Retinal pigment epithelial cell (primary cell): Measurements from ENCODE around the gene LRRC28.

Experiments used
- DNase-seq: peaks from one replicate; pipeline ENCODE4 v3.0.0-alpha.2; 2010; ENCODE audit warnings: low read depth
- H3K4me3 ChIP-seq: 2 replicates; pipeline ENCODE4 v1.5.1; 2011; ENCODE audit warnings: mild to moderate bottlenecking, low read length, control low read depth, moderate library complexity
- CTCF ChIP-seq: conservative IDR thresholded peaks from 2 replicates; pipeline ENCODE4 v1.5.1; 2011; ENCODE audit warnings: low read depth, low read length, control low read depth, inconsistent platforms

The LRRC28 gene

DNA sequence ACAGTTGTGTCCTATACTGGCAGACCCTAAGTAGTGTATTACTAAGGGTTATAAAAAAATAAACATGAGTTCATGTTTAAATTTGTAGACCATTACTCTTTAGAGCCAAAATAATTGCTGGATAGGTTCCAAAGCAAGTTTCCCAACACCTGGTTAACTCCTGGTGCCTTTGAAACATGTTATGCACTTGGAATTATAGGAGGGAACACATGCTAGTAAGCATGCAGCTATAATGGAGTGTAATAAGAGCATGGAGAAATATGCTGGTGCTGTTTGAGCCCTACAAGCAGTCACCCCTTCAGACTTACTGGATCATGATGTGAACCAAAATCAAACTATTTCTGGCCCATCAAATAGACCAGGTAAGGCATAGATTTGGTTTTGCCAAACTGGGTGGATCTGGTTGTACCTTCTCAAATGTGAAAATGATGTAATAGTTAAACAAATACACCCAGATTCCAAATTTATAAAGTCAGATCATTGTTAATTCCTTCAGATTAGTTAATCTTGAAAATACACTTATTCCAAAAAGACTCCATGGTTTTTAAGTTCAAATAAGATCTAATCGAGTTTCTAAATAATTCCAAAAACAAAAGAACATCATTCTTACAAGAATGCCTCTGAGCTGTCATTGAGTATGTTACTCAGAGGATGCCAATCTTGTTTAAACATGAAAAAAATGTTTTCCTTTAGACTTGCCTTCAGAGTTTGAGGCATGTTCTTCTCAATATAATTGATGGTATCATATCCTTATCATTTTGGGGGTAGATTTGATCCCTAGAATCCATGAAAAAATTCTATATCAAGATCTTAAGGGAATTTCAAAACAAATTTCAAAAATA lies 69.3 kb downstream of the LRRC28 start:
- TF ChIP-seq CTCF: no peak
- DNase-seq: no peak
- H3K4me3 ChIP-seq: no peak overlapping the region

DNA sequence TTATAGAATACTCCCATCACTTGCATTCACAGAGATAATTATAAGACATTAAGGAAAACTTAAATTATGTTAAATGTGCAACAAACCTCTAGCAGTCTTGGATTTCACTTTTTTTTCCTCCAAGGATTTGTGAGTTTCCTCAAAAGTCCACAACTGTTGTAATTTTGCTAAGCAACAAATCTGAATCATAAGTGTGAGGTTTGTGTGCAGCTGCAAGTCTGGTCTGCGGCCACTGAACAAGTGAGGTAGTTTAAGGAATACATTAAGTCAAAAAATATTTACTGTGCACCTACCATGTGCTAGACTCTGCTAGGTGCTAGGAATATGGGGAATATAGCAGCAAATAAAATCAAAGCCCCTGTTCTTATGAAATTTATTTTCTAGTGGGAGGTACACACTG lies 70.2 kb downstream of the LRRC28 start:
- DNase-seq: no peak
- no peak overlapping the region for H3K4me3 ChIP-seq
- no peak for TF ChIP-seq CTCF

GRCh38 chr15:99322643-99323405 lies 71.5 kb downstream of the LRRC28 start:
- H3K4me3 ChIP-seq: no peak overlapping the region
- no peak for TF ChIP-seq CTCF
- DNase-seq: no peak

- H3K4me3 ChIP-seq: peak overlapping the region; percentile 24
- no peak for TF ChIP-seq CTCF
- DNase-seq: peak; percentile 63
Observed at GRCh38 chr15:99324082-99324620, 72.9 kb downstream of the LRRC28 start.

DNA sequence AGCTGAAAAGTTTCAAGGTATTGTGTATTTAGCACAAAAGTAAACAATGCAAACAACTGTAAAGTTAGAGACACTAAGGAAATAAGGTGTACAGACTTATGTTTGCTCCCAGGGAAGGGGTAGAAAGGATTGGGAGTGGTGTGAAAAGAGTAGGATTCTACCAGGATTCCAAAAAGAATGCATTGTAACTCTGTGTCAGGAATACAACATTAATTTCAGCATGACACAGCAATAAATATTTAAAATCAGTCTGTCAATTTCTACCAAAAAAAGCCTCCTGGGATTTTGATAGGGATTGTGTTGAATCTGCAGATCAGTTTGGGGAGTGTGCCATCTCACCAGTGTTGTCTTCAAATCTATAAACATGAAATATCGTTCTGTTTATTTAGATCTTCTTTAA lies 73.4 kb downstream of the LRRC28 start:
- no peak for DNase-seq
- no peak for TF ChIP-seq CTCF
- H3K4me3 ChIP-seq: no peak overlapping the region

DNA sequence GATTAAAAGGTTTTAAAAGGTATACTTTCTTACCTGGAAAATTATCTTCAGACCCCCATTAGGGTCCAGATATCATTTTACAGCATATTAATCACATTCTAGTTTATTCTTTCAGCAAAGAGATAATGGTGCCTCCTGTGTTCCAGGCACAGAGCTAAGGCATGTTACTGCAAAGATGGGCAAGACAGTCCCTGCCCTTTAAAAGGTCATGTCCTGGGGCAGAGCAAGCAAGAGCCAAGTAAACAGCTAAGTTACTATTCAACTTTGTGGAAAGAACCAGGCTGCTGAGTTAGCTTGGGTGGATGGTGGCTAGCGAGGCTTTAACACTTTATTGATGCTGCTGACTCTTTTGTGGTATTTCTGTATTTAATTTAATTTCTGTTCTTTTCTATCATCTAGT lies 75.0 kb downstream of the LRRC28 start:
- TF ChIP-seq CTCF: no peak
- no peak for DNase-seq
- no peak overlapping the region for H3K4me3 ChIP-seq
